SK-N-MC (cell line): Measurements from ENCODE around the gene ARRB2.
A peak's percentile ranks its signal among the peaks of the same experiment; 100 is the strongest.

Experiments used
- EZH2 ChIP-seq: fragments of 200-600 bp; sonication (generic); IDR thresholded peaks from one replicate; pipeline ENCODE4 v1.6.1; 2017; ENCODE audit warnings: antibody characterized with exemption
- POLR2AphosphoS5 ChIP-seq: IDR thresholded peaks from 2 replicates; pipeline ENCODE4 v1.6.1; 2012; ENCODE audit warnings: mild to moderate bottlenecking, low read depth, low read length, borderline replicate concordance

- peak; percentile 57; the same call in 1 of the 2 replicates for TF ChIP-seq POLR2AphosphoS5
- TF ChIP-seq EZH2 = no peak
Measured at GRCh38 chr17:4709794-4710692, at the start of gene ARRB2.
